AG08396 (cell line): ENCODE data around the gene PTPRG.

Source experiments
- DNase-seq: peaks from one replicate; pipeline ENCODE4 v3.0.0; 2012; ENCODE audit warnings: low spot score, mixed read lengths

Gene PTPRG

GRCh38 chr3:61562721-61563312 is 1.4 kb downstream of the PTPRG start:
- peak; percentile 69 for DNase-seq

GRCh38 chr3:61563313-61564271 is 2.2 kb downstream of the PTPRG start:
- peak; percentile 31 for DNase-seq

GRCh38 chr3:61564395-61565059 is 3.2 kb downstream of the PTPRG start:
- DNase-seq, result peak; percentile 84

GRCh38 chr3:61565569-61565968 is 4.2 kb downstream of the PTPRG start:
- no peak for DNase-seq

GRCh38 chr3:61568127-61568526 is 6.8 kb downstream of the PTPRG start:
- DNase-seq, result no peak

GRCh38 chr3:61569856-61570580 is 8.6 kb downstream of the PTPRG start:
- no peak for DNase-seq

GRCh38 chr3:61570813-61571212 is 9.4 kb downstream of the PTPRG start:
- DNase-seq, result no peak

GRCh38 chr3:61571516-61572336 is 10.4 kb downstream of the PTPRG start:
- peak; percentile 46 for DNase-seq

- DNase-seq, result no peak
Observed at GRCh38 chr3:61572879-61573278, 11.5 kb downstream of the PTPRG start.

- DNase-seq, result no peak
Observed at GRCh38 chr3:61573441-61573840, 12.1 kb downstream of the PTPRG start.

- peak; percentile 77 for DNase-seq
Observed at GRCh38 chr3:61574854-61575253, 13.5 kb downstream of the PTPRG start.

GRCh38 chr3:61575893-61576292 is 14.5 kb downstream of the PTPRG start:
- DNase-seq, result no peak

GRCh38 chr3:61577760-61578159 is 16.4 kb downstream of the PTPRG start:
- DNase-seq, result no peak

GRCh38 chr3:61578667-61579367 is 17.4 kb downstream of the PTPRG start:
- DNase-seq, result no peak

GRCh38 chr3:61579685-61580084 is 18.3 kb downstream of the PTPRG start:
- no peak for DNase-seq

- no peak for DNase-seq
Observed at GRCh38 chr3:61580982-61581643, 19.7 kb downstream of the PTPRG start.

GRCh38 chr3:61582287-61582686 is 20.9 kb downstream of the PTPRG start:
- DNase-seq, result no peak

GRCh38 chr3:61582846-61583245 is 21.5 kb downstream of the PTPRG start:
- DNase-seq, result no peak

- DNase-seq, result no peak
Observed at GRCh38 chr3:61583890-61584875, 22.8 kb downstream of the PTPRG start.
